IPS-18c (cell line): Measurements from ENCODE around the gene EML4.

Experiments used
- H3K4me3 ChIP-seq: 2 replicates; pipeline ENCODE4 v1.7.0; 2013; ENCODE audit warnings: low read depth, mild to moderate bottlenecking, low read length, moderate library complexity; ENCODE audit not compliant: insufficient read depth
- H3K9me3 ChIP-seq: one replicate; pipeline ENCODE4 v1.6.1; 2013; ENCODE audit warnings: mild to moderate bottlenecking, low read length, moderate library complexity; ENCODE audit not compliant: control insufficient read depth, insufficient read depth

The EML4 gene

DNA sequence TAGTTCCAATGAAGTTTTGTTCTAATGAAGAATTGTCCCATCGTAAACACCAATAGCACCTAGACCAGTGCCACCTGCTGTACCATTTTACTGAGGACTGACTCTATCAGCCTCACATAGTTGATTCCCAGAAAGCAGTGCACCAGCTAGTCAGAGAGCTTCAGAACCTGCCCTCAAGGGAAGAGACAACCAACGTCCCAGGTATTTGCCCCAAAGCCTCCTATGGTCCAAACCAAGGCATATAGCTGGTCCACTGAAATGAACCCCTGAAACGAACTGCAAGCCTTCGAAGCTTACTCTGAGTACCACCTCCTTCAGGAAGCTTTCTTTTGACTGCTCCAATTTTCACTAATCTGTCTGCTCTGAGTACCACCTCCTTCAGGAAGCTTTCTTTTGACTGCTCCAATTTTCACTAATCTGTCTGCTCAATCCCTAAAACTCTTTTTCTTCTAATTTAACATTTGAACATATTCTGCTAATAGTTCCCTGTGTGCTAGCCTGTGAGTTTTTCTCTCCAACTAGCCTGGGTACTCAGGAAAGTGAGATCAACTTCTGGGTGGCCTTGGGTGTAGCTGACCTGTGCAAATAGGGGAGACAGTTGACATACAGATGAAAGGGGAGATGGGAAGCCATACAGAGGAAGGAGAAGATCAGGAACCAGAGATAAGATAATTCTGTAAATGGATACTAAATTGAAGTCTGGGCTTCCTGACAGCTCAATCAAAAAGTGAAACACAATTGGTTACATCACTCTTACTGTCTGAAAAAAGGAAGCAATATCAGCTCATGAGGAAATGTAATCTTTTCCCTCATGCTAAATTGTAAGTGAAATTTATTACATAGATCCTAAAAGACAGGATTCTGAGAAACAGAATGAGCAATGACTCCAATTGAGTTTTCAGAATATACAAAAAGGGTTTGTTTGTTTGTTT, 33.5 kb upstream of the EML4 start:
- Histone ChIP-seq H3K9me3 (no peaks in the 10 kb centered on the region), H3K4me3 (no peak overlapping the region)

DNA sequence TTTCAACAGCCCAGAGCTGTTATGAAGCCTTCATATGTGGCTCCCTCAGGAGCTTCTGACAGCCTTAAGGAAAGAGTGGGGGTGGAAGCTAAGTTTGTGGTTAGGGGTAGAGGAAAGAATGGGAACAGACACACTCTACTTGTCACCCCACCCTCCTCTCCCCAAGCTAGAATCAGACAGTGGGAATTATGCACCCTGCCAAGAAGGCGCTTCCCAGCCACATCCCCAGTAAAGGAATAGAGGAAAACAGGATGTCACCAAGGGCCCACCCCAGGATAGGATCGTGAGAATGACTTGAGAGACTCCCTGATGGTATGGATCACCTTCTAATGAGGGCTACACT, 32.4 kb upstream of the EML4 start:
- Histone ChIP-seq H3K9me3 (no peaks in the 10 kb centered on the region), H3K4me3 (no peak overlapping the region)

DNA sequence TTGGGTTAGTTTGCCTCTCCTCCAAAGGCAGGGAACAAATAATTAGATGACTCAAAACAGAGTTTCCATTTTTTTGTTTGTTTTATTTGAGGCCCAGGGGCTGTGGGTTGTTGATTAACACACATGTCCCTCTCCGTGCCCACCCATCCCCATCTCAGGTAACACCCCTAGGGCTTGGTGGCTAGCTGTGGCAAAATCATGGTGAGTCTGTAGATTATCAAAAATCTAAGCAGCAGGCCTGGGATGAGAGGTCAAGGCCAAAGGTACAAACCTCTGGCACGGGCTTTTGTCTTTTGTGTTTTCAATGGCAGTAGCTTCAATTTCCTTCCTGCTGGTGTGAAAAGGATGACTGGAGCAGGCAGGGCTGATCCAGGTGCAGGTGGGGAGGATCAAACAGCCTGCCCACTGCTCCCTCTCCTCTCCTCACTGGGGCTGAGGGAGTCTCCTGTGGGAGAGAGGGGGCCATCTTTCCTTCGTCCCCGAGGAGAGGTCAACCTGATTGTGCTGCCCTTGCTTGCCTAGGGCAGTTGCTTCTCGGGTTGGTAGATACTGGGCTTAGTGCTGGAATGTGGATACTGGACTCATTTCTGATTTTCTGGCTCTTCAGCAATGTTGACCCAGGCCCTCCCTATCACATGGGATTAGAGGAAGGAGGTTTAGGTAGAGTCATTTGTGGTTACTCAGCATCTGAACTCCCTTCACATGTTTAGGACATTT, 31.9 kb upstream of the EML4 start:
- no peak overlapping the region for H3K4me3 ChIP-seq
- no peaks in the 10 kb centered on the region for H3K9me3 ChIP-seq

DNA sequence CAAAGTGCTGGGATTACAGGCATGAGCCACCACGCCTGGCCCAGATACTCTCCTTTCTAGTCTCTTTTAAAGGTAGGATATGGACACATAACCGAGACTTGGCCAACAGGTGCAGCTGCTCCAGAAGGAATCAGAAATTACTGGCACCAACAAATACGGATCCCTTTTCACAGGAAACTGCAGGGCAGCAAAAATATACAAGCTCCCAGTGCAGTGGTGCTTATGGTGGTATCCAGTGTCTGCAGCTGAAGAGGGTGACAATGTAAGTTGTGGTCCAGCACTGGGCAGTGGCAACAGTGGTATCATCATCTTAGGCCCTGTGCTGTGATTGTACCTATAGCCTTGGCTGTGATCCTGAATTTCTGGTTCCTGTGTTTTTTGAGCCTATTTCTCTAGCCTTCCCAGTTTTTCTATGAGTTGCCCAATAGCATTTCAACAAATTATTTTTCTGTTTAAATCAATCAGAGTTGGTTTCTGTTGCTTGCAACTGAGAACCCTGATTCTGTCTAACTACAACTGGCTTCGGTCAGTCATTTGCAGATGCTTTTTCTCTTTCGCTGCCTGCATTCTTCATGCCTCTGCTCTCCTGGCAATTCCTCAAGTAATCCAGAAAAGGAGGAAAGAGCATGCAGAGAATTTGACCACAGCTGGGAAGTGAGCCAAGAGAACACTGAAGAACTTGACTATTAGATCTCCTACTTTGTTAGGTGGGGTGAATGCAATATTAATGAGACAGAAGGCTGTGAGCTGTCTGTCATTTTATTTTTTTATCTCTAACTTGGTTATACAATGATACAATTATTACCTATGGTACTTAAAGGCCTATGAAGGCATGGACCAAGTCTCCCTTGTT, 30.8 kb upstream of the EML4 start:
- no peak overlapping the region for H3K4me3 ChIP-seq
- H3K9me3 ChIP-seq = no peaks in the 10 kb centered on the region

DNA sequence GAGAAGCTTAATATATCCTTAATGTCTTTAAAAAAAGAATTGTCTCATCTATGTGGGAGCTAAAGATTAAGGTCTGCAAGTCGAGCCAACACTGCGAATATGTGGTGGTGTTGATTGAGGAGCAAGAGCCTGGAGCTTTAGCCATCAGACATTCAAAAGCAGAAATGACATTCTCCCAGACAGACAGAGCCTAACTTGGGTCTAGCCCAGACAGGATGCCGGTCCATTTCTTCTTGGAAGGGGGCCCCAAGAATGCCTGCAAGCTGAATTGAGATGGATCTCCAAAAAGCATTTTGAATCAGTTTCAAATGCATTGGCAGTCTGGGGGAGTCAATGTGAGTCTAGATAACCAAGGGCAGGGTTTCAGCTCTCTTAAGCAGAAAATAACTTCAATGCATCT, 30.1 kb upstream of the EML4 start:
- no peaks in the 10 kb centered on the region for H3K9me3 ChIP-seq
- no peak overlapping the region for H3K4me3 ChIP-seq

DNA sequence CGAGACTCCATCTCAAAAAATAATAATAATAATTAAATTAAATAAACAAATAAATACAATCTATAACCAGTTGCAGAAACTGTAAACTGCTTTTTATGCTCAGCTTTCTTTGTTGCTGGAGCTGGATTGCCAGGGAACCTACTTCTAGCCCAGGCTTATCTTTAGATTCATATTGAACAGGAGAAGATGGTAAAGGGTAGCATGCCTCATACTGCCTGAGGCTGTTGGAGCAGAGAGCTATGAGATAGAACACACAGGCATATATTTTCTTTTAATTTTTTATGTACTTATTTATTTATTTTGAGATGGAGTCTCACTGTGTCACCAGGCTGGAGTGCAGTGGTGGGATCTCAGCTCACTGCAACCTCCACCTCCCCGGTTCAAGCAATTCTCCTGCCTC, 28.7 kb upstream of the EML4 start:
- H3K4me3 ChIP-seq = no peak overlapping the region
- no peaks in the 10 kb centered on the region for H3K9me3 ChIP-seq

DNA sequence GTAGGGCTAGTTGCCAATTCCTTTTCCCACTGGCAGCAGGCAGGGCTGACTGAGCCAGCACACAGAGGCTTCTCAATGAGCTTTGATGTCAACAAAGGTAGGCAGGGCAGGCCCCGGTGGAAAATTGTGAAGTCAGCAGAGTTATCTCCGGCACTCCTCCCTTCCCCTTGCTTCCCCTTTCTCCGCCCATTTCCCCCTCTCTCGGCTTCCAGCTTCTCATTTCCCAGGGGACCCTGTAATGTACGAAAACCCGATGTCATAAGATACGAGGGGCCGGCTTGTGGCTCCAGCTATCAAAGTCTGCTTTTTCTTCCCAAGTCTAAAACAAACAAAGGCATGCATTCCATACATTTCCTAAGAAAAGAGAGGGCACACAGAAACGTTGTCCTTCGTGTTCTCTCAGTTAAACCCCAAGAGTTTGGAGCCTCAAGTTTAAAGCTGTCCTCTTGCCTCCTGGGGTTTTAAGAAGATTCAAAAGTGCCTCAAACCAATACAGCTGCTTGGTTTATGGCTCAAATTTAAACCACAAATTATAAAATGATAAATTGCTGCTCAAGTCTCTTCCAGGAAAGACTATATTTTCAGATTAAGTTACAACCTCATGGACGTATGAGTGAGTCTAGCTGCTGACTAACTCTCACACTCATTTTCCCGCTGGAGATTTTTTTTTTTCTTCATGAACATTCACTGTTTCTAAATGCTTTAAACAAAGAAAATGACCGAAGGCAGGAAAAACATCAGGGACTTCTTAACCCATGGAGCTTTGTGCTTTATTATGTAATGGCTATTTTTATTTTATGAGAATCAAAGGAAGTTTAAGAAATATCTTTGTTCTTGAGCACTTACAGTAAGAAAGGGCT, 27.2 kb upstream of the EML4 start:
- no peaks in the 10 kb centered on the region for H3K9me3 ChIP-seq
- peak overlapping the region; percentile 0; the same call in 1 of the 2 replicates for H3K4me3 ChIP-seq

DNA sequence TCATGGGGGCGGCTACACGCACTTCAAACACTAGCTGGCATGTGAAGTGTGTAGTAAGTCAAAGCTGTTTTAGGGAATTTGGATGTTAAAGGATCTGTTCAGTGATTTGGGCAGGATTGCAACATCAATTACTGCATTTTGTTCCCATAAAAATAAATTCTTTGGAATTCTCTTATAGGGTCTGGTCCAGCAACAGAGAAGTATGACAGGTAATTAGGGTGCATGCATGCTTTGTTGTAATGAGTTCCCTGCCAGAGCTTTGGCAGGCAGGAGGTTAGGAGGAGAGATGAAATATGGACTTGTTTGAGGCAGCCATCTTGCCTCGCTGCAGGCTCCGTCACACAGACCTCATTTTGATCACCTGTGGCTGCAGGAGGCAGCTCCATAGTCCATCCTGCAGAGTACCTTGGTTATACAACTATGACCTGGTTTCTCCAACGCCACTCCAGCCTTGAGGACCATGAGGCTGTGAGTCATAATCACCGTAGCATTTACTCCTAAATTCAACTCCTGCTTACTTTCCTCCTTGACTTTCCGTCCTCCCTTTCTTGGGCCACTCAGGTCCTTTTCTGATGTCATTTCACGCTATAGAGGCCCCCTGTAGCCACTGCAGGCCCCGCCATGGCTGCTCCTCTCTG, 26.5 kb upstream of the EML4 start:
- H3K9me3 ChIP-seq = no peaks in the 10 kb centered on the region
- no peak overlapping the region for H3K4me3 ChIP-seq

DNA sequence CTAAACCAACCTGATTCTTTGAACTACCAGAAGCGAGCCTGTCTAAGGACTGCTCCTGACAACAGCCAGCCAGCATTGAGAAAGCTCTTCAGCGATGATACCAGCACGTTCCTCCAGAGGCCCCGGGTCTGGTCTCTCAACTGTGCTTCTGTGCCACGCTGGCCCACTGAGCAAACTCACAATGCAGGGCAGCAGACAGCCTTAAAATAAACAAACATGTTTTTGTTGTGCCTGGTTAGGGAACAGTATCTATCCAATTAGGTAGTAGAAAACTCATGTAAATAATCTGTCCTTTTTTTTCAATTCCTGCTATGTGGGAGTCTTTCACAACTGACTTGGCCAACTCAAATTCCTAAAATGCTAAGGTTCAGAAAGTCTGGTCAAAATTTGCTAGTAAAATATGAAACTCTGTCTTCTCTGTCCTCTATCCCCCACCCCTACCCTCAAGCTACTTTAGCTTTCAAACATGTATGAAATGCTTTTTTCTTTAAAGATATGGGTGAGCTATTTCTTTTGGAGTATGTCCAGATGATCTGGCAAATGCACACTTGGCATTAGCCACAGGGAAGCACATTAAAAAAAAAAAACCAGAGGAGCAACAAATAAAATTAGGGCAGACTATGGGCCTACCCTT, 21.4 kb upstream of the EML4 start:
- Histone ChIP-seq H3K9me3 (no peaks in the 10 kb centered on the region), H3K4me3 (no peak overlapping the region)

DNA sequence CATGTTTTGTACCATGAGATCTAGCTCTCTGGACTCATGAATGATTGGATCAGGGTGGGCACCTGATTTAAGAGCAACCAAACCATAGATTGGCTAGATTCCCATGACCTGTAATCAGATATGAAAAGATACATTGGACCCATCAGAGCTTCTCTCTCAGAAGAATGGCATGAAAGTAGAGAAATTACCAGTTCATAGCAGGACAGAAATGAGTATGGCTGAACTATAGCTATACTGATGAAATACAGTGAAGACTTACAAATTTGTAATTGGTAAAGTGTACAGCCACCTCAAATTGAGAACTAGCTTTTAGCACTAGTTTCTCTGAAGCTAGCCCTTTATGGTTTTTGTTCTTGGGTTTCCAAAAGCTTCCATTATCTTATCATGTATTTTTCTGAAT, 19.0 kb upstream of the EML4 start:
- Histone ChIP-seq H3K9me3 (no peaks in the 10 kb centered on the region), H3K4me3 (no peak overlapping the region)

DNA sequence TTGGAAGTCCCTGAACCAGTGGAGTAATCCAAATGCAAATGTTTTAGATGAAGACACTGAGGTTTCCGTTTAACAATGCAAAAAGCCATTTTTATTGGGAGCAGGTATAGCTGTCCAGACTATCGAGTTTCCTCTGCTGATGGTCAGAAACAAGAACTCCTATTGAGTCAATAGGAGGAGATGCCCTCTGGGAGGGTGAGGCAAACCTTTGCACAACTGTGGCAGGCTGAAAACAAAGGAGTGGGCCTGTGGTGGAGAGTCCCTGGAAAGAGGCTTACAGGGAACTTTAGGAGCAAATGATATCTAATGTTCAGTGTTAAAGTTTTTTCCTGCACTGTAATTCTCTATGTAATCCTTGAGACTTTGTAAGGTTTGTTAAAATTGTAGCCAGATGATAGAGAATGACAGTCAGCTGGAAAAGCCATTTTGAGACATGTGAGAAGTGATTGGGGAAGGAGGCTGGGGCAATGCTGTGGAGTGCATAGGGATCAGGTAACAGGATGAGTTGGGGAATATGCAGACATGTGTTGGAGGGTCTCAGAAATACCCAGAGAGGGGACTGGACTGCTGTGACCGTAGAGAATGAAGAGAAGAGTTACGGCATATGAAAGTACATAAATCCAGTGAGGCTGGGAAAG, 15.1 kb upstream of the EML4 start:
- Histone ChIP-seq H3K9me3 (no peaks in the 10 kb centered on the region), H3K4me3 (no peak overlapping the region)

DNA sequence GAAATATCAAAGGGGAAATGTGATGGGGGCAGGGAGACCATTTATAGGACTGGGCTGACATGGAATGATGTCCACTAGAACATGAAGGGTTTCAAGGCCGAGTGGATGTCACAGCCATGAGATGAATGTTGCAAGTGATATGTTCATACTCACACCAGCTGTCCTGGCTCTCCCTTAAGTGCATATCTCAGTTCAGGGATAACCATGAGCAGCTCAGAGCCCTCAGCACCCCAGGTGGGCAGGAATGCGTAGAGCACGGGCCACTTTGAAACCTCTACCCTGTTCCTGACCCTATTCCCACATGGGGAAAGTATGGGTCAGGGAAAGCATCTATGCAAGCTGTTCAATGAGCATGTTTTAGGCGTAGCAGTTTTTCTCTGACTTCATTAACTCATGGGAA, 12.4 kb upstream of the EML4 start:
- H3K9me3 ChIP-seq = no peaks in the 10 kb centered on the region
- H3K4me3 ChIP-seq = no peak overlapping the region

DNA sequence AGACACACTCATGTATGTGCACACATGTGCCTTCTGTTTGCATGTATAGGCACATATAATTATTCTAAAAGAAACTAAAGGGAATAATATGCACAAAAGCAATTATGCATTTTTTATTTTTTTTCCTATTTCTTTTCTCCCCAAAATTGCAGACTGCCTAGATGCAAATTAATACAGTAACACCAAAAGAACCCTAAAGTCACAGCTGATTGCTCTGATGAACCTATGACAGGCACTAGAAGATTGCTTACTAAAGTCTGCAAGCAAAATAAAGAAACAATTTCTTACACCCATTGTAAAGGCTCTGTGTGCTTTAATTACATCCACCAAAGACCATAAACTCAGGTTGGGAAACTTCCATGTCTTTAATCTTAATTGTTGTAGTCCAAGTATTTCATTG, 7.7 kb upstream of the EML4 start:
- no peak overlapping the region for H3K4me3 ChIP-seq

DNA sequence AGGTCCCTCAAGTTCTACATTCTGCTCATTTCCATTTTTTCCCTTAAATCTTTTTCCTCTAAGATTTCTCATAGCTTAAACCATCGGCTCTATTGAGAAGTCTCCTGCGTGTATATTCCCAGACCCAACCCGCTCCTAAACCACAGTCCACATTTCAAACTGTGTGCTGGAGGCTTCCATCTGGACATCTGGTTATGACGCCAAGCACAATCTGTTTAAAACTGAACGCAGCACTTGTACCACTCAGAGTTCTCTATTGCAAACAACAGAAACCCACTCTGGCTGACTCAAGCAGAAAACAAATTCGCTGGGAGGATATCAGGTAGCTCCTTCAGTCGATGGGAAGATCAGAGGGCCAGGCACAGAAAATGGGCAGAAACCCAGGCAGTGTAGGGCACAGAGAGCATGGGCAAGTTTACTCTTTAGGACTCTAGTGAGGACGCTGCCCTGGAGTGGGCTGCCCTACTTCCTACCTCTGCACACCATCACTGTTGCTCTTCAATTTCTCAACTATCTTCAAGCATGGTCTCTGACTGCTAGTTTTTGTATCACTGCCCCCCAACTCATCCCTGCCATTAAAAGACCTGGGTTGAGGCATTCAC, 5.6 kb upstream of the EML4 start:
- Histone ChIP-seq H3K9me3 (no peaks in the 10 kb centered on the region), H3K4me3 (no peak overlapping the region)

More for the DNA sequence above, 7.7 kb upstream of the EML4 start:
- H3K9me3 ChIP-seq = no peaks in the 10 kb centered on the region

DNA sequence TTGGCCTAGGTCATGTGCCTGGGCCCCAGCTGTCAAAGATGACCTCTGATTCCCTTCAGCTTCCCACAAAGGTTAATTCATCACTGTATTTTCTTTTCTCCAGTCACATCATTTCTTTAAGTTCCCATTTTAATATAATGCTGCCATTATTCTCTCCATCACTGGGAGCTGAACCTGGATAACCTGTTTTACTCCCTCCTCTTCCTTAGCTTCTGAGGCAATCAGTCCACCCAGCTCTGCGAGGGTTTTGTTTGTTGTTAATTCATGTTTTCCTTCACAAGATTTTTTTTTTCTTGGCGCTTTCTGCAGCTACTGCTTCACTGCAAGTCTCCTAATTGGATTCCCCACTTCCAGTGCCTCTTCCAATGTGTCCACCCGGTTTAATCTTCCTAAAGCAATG, 5.1 kb upstream of the EML4 start:
- H3K9me3 ChIP-seq = no peaks in the 10 kb centered on the region
- no peak overlapping the region for H3K4me3 ChIP-seq
